GM18502 (cell line): ENCODE data around the gene UBFD1.
"Not testable (repeated sequence)": the region's sequence is repeated elsewhere in the genome, so short reads cannot be mapped to it uniquely, and the experiment has no call there.

ENCODE experiments used
- ATAC-seq: cut with Tn5 transposase; IDR thresholded peaks from one replicate; pipeline ENCODE4 v1.9.1; 2021; ENCODE audit warnings: mild to moderate bottlenecking; ENCODE audit not compliant: unreplicated experiment, poor library complexity

The UBFD1 gene, protein sequence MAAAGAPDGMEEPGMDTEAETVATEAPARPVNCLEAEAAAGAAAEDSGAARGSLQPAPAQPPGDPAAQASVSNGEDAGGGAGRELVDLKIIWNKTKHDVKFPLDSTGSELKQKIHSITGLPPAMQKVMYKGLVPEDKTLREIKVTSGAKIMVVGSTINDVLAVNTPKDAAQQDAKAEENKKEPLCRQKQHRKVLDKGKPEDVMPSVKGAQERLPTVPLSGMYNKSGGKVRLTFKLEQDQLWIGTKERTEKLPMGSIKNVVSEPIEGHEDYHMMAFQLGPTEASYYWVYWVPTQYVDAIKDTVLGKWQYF

GRCh38 chr16:23556881-23557778, at the start of gene UBFD1, which contains the start of gene EARS2:
Gene UBFD1 (plus strand): TSS chr16:23557727. CDS start chr16:23557743, 16 bp downstream.
Gene EARS2 (minus strand): TSS chr16:23557350. CDS start chr16:23557343, 7 bp downstream.
- ATAC-seq = peak; percentile 93

DNA sequence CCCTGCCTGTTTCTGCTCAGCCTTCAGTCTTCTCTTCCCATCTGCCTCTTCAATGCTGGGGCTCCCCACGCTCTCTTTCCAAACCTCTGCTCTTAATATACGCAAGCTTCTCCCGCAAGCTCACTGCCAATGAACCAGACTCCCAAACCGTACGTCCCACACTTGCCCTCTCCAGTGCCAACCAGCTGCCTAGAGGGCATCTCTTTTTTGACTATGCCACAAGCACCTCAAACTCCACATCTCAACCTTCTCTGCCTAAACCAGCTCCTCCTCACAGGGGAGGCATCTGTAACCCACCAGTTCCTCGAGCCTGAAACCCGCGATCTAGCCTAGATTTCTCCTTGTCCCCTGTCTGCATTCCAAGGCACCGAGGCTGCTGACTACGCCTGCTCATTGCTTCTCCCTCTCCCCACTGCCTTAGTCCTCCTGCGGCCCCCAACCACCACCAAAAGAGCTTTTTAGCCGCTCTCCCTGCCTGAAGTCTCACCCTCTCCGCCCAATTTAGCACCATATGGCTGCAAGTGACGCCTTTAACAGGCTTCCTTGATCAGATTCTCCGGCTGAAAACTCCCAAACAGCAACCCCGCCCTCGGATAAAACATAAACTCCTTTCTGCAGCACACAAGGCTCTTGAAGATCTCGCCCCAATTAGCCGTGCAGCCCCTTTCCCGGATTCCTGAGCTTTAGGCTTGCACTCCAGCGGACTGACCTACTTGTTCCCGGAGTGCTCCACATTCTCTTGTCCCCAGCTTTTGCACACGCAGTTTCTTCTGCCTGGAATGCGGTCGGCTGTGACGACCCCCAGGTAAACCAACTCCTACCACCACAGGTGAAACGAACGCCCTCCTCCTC, 48.7 kb upstream of the UBFD1 start:
- ATAC-seq = no peak

DNA sequence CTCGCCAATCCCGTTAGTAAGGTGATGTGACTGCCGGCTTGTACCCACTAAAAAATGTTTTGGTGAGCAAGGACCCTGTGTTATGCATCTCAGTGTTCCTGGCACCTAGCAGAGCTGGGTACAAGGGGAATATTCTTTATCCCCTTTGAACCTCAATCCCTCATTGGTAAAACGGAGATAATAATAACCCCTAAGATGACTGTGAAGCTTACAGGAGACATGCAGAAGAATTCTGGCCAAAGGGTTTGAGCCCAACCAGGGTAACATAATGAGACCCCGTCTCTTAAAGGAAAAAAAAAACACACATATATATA, 48.1 kb upstream of the UBFD1 start:
- no peak for ATAC-seq

GRCh38 chr16:23509782-23510163, 47.8 kb upstream of the UBFD1 start:
- peak; percentile 9 for ATAC-seq

- peak; percentile 77 for ATAC-seq
These were observed 47.2 kb upstream of the UBFD1 start, which contains the start of gene GGA2 for GRCh38 chr16:23510164-23510914. Gene GGA2 (minus strand): TSS chr16:23510494. CDS start chr16:23510411, 83 bp downstream.

DNA sequence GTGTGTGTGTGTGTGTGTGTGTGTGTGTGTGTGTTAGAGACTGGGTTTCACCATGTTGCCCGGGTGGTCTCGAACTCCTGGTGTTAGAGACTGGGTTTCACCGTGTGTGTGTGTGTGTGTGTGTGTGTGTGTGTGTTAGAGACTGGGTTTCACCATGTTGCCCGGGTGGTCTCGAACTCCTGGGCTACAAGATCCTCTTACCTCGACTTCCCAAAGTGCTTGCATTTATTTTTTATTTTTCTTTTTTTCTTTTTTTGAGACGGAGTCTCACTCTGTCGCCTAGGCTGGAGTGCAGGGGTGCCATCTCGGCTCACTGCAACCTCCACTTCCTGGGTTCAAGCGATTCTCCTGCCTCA, 46.6 kb upstream of the UBFD1 start:
- not testable (repeated sequence) for ATAC-seq

GRCh38 chr16:23511731-23512130, 45.8 kb upstream of the UBFD1 start:
- no peak for ATAC-seq

DNA sequence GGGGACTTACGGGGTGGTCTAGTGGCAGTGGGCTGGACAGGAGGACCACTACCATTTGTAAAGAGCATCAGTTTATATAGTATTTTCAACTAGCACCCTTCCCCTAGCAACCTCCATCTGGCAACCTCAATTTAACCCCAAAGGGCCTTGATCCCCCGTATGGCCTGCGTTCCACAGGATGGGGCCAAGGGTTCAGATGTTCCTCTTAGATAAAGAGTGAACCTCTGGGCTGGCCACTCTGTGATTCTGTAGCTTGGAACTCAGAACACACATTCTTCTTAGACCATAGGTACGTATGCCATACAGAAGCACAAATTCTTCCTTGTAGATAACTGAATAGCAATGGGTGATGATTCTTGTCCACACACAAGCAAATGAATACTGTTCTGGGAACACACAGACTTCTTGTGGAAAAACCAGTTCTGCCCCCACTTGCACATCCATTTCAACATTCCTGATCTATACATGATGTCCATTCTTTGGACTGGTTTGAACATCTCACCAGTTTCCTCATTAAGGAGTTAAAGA, 45.3 kb upstream of the UBFD1 start:
- no peak for ATAC-seq

DNA sequence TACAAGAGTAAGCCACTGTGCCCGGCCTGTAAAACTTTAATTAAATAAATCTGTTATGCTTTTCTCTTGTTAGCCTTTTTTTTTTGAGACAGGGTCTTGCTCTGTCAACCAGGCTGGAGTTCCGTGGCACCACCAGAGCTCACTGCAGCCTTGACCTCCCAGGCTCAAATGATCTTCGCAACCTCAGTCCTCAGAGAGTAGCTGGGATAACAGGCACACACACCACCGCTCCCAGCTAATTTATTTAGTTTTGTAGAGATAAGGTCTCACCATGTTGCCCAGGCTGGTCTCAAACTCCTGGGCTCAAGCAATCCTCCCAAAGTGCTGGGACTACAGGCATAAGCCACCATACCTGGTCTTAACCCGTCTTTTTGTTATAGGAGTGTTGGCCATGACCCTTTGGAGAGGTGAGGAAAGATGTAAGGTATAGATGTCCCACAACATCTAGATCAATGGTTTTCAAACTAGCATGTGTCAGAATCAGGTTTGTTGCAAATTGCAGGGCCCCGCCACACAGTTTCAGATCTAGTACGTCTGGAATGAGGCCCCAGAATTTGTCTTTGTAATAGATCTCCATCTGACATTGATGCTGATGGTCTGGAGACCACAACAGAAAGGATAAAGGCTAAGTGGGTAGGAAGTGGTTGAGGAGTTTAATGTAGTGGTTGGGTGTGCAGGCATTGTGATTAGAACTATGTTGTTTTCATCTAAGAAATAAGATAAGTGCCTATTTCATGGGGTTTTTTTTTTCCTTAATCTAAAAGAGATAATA, 43.0 kb upstream of the UBFD1 start:
- ATAC-seq = no peak

GRCh38 chr16:23515881-23516280, 41.6 kb upstream of the UBFD1 start:
- no peak for ATAC-seq

GRCh38 chr16:23516366-23517137, 41.0 kb upstream of the UBFD1 start:
- no peak for ATAC-seq

- no peak for ATAC-seq
These were observed 39.1 kb upstream of the UBFD1 start for GRCh38 chr16:23518435-23518891.

DNA sequence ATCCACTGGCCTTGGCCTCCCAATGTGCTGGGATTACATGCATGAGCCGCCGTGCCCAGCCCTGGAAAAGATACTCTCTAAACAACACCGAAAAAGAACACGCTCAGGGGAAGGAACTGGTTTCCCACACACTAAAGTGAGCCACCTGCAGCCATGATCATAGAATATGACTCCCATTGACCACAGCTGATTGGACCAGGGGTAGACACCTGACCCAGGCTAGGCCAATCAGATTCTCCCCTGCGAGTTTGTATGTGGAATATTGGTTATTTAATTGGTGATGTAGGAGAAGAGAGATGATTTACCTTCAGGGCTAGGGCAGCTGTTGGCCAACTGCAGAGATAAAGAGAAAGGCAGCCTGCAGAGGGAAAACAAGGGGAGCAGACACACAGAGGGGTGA, 38.2 kb upstream of the UBFD1 start:
- no peak for ATAC-seq

DNA sequence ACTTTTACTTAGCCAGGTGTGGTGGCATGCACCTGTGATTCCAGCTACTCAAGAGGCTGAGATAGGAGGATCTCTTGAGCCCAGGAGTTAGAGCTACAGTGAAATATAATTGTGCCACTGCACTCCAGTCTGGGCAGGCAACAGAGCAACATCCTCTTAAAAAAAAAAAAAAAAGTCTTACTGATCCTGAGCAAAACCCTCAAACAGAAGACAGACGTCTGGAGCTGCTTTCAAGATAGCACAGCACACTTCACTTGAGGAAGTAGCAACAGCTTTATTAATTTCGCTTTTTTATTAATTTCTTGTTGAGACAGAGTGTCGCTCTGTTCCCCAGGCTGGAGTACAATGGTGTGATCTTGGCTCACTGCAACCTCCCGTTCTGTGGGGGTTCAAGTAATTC, 37.0 kb upstream of the UBFD1 start:
- ATAC-seq = no peak

DNA sequence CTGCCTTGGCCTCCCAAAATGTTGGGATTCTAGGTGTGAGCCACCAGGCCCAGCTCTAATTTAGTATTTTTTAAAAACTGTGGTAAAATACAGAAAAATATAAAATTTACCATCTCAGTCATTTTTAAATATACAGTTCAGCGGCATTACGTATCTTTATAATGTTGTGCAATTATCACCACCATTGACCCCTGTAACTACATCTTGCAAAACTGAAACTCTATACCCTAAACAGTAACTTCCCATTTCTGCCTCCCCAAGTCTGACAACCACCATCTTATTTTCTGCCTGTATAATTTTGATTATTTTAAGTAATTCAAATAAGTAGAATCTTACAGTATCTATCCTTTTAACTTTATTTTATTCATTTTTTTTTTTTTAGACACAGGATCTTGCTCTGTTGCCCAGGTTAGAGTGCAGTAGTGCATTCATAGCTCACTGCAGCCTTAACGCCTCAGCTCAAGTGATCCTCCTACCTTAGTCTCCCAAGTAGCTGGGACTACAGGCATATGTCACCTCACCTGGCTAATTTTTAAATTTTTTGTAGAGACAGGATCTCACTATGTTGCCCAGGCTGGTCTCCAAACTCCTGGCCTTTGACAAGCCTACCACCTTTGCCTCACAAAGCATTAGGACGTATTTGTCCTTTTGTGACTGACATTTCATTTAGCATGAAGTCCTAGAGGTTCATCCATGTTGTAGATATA, 36.3 kb upstream of the UBFD1 start:
- ATAC-seq = no peak

DNA sequence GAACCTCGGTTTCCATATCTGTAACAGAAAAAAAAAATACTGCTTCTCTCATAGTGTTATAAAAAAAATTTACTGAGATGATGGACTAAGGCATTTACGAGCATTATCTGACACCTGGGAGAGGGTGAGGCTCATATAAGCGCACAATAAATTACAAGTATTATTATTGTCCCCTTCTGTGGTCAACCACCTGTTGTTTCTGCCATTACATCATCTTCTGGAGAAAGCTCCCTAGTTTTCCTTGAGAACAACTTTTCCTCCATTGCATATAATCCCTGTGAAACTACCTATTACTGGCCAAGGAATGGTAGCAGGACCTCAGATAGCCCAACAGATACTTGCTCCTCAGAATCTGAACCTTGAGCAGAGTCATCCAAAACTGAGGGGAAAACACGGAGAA, 35.6 kb upstream of the UBFD1 start:
- no peak for ATAC-seq

GRCh38 chr16:23523321-23523720, 34.2 kb upstream of the UBFD1 start:
- no peak for ATAC-seq
